Right lobe of liver (tissue), 4 donors: ENCODE measurements around the gene IFIT5.
"Not testable (repeated sequence)": the region's sequence is repeated elsewhere in the genome, so short reads cannot be mapped to it uniquely, and the experiment has no call there.

Source experiments
- POLR2A ChIP-seq: fragments of 450-650 bp; IDR thresholded peaks from one replicate; pipeline ENCODE4 v1.6.1; 2017; ENCODE audit warnings: antibody characterized with exemption, mild to moderate bottlenecking
- TF ChIP-seq, protein P1 (sequence below), 4 donors: fragments of 200-600 bp in 3 of 4; fragments of 450-650 bp in 1 of 4; IDR thresholded peaks; one replicate each; pipeline versions ENCODE4 v1.5.1 to v1.8.0; 2016 to 2022; ENCODE audit warnings: antibody characterized with exemption in 4 of 4, mild to moderate bottlenecking in 2 of 4
- donor health status: DM: no; HTN: no; CAD: no.
- donor health status: DM: no; HTN: no; CAD: no.
- donor health status: DM: no; HTN: yes; CAD: no.

DNA sequence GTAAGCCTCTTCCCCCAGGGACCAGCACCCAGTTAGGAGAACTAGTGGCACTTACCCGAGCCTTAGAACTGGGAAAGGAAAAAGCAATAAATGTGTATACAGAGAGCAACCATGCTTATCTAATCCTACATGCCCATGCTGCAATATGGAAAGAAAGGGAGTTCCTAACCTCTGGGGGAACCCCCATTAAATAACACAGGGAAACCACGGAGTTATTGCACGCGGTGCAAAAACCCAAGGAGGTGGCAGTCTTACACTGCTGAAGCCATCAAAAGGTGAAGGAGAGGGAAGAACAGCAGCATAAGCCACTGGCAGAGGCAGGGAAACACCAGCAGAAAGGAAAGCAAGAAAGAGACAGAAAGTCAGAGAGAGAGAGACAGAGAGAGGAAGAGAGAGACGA, 3.8 kb upstream of the IFIT5 start:
- TF ChIP-seq, protein P1, sequence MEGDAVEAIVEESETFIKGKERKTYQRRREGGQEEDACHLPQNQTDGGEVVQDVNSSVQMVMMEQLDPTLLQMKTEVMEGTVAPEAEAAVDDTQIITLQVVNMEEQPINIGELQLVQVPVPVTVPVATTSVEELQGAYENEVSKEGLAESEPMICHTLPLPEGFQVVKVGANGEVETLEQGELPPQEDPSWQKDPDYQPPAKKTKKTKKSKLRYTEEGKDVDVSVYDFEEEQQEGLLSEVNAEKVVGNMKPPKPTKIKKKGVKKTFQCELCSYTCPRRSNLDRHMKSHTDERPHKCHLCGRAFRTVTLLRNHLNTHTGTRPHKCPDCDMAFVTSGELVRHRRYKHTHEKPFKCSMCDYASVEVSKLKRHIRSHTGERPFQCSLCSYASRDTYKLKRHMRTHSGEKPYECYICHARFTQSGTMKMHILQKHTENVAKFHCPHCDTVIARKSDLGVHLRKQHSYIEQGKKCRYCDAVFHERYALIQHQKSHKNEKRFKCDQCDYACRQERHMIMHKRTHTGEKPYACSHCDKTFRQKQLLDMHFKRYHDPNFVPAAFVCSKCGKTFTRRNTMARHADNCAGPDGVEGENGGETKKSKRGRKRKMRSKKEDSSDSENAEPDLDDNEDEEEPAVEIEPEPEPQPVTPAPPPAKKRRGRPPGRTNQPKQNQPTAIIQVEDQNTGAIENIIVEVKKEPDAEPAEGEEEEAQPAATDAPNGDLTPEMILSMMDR (IDR thresholded peaks at IDR 0.05), result not testable (repeated sequence)
- TF ChIP-seq POLR2A, result not testable (repeated sequence)
